ENCODE measurements around the gene C1QTNF6.
A peak's percentile ranks its signal among the peaks of the same experiment; 100 is the strongest.

Gene C1QTNF6

GRCh38 chr22:37177755-37178154 lies 10.3 kb downstream of the C1QTNF6 start:
- TF ChIP-seq TAF1 (IDR thresholded peaks at IDR 0.05; ENCODE audit: borderline replicate concordance, insufficient read depth, low read length): no peak
- TF ChIP-seq FOXP2 (optimal IDR thresholded peaks at IDR 0.05; ENCODE audit: borderline replicate concordance, extremely low read depth, extremely low read length, insufficient read depth): no peak
- TF ChIP-seq REST (IDR thresholded peaks at IDR 0.05; ENCODE audit: insufficient read depth in 1 of 2, low read depth in 2 of 2, low read length in 2 of 2): no peak
- TF ChIP-seq SIN3A (IDR thresholded peaks at IDR 0.05; ENCODE audit: borderline replicate concordance, insufficient read depth, low read length): no peak
- no peak for TF ChIP-seq POLR2AphosphoS5 (IDR thresholded peaks at IDR 0.05; ENCODE audit: low read depth, low read length)

GRCh38 chr22:37177221-37177620 lies 10.8 kb downstream of the C1QTNF6 start:
- TF ChIP-seq REST (IDR thresholded peaks at IDR 0.05; ENCODE audit: insufficient read depth in 1 of 2, low read depth in 2 of 2, low read length in 2 of 2) (no peak), SIN3A (IDR thresholded peaks at IDR 0.05; ENCODE audit: borderline replicate concordance, insufficient read depth, low read length) (no peak), TAF1 (IDR thresholded peaks at IDR 0.05; ENCODE audit: borderline replicate concordance, insufficient read depth, low read length) (no peak), POLR2AphosphoS5 (IDR thresholded peaks at IDR 0.05; ENCODE audit: low read depth, low read length) (no peak), FOXP2 (optimal IDR thresholded peaks at IDR 0.05; ENCODE audit: borderline replicate concordance, extremely low read depth, extremely low read length, insufficient read depth) (no peak)

GRCh38 chr22:37176464-37177061 lies 11.5 kb downstream of the C1QTNF6 start:
- no peak for TF ChIP-seq FOXP2 (optimal IDR thresholded peaks at IDR 0.05; ENCODE audit: borderline replicate concordance, extremely low read depth, extremely low read length, insufficient read depth)
- TF ChIP-seq REST (IDR thresholded peaks at IDR 0.05; ENCODE audit: insufficient read depth in 1 of 2, low read depth in 2 of 2, low read length in 2 of 2): no peak
- TF ChIP-seq SIN3A (IDR thresholded peaks at IDR 0.05; ENCODE audit: borderline replicate concordance, insufficient read depth, low read length): 0 out of 2 replicates have a peak, but pooled peaks have one; percentile 32
- TF ChIP-seq POLR2AphosphoS5 (IDR thresholded peaks at IDR 0.05; ENCODE audit: low read depth, low read length): no peak
- no peak for TF ChIP-seq TAF1 (IDR thresholded peaks at IDR 0.05; ENCODE audit: borderline replicate concordance, insufficient read depth, low read length)

- TF ChIP-seq REST (IDR thresholded peaks at IDR 0.05; ENCODE audit: insufficient read depth in 1 of 2, low read depth in 2 of 2, low read length in 2 of 2) (no peak), TAF1 (IDR thresholded peaks at IDR 0.05; ENCODE audit: borderline replicate concordance, insufficient read depth, low read length) (no peak), POLR2AphosphoS5 (IDR thresholded peaks at IDR 0.05; ENCODE audit: low read depth, low read length) (no peak), FOXP2 (optimal IDR thresholded peaks at IDR 0.05; ENCODE audit: borderline replicate concordance, extremely low read depth, extremely low read length, insufficient read depth) (no peak), SIN3A (IDR thresholded peaks at IDR 0.05; ENCODE audit: borderline replicate concordance, insufficient read depth, low read length) (no peak)
These were observed 12.4 kb downstream of the C1QTNF6 start for GRCh38 chr22:37175414-37176281.

Measured in PFSK-1 (cell line).